Astrocyte of the hippocampus (primary cell): Measurements from ENCODE around the gene POM121.
"Not testable (repeated sequence)": the region's sequence is repeated elsewhere in the genome, so short reads cannot be mapped to it uniquely, and the experiment has no call there.

ENCODE experiments used
- DNase-seq: peaks from one replicate; pipeline ENCODE4 v3.0.0; 2011; ENCODE audit warnings: low read depth, low spot score

Gene POM121

GRCh38 chr7:72997447-72997846, 72.6 kb downstream of the POM121 start:
- DNase-seq: not testable (repeated sequence)

- DNase-seq: not testable (repeated sequence)
Measured at GRCh38 chr7:72997887-72998468, 73.1 kb downstream of the POM121 start.
